ENCODE data around the gene NR3C2.

- TF ChIP-seq POLR2AphosphoS5 (IDR thresholded peaks at IDR 0.05; ENCODE audit: low read length): no peak
- no peak for TF ChIP-seq CTCF (IDR thresholded peaks at IDR 0.05 in 2 of 3, conservative IDR thresholded peaks at IDR 0.05 in 1 of 3; ENCODE audit: control insufficient read depth in 2 of 3, extremely low read depth in 1 of 3, insufficient read depth in 1 of 3, low read depth in 3 of 3, low read length in 3 of 3)
- no peak for TF ChIP-seq HDGF (IDR thresholded peaks at IDR 0.05)
- no peak for TF ChIP-seq NRF1 (conservative IDR thresholded peaks at IDR 0.05; ENCODE audit: low read depth, low read length)
- no peak for TF ChIP-seq POLR2A (IDR thresholded peaks at IDR 0.05; ENCODE audit: low read depth, low read length)
- no peak for TF ChIP-seq SP1 (IDR thresholded peaks at IDR 0.05; ENCODE audit: low read depth, low read length)
- no peak for TF ChIP-seq RFX5 (IDR thresholded peaks at IDR 0.05; ENCODE audit: low read depth, low read length)
- TF ChIP-seq MXI1 (IDR thresholded peaks at IDR 0.05; ENCODE audit: low read depth, low read length): no peak
- TF ChIP-seq MYC (IDR thresholded peaks at IDR 0.05; ENCODE audit: insufficient read depth, insufficient read length, insufficient replicate concordance, low read length, severe bottlenecking): no peak
These were observed 329.8 kb downstream of the NR3C2 start for GRCh38 chr4:148112231-148112982.
